A673 (cell line): ENCODE measurements around the gene RPS6KC1. TPM values are rescaled to one million over a fixed set of nuclear protein-coding genes. Genes with fewer than 3 reads are reported as not detected.
A peak's percentile ranks its signal among the peaks of the same experiment; 100 is the strongest.

Source experiments
- BruUV-seq: library from RNA; stranded (reverse); fragments of 400-500 nt; replicated peaks from 2 replicates; lab custom pipeline; 2021; lab: Mats Ljungman, UMichigan
- CTCF ChIA-PET: fragments of 300-600 bp; sonication (Branson Sonifier 250); formaldehyde crosslinking; loops from one replicate; lab custom pipeline; 2022; ENCODE audit warnings: antibody characterized with exemption; lab: Charles Lee
- POLR2A ChIA-PET: fragments of 300-600 bp; sonication (Branson Sonifier 250); formaldehyde crosslinking; loops from one replicate; lab custom pipeline; 2022; ENCODE audit warnings: antibody characterized with exemption; ENCODE audit not compliant: low non-redundant PET; lab: Charles Lee
- DNase-seq: peaks from one replicate; pipeline ENCODE4 v3.0.0-alpha.2; 2015; ENCODE audit warnings: low spot score
- H3K27ac ChIP-seq: fragments of 200-600 bp; sonication (generic); 2 replicates; pipeline ENCODE4 v1.5.1; 2016; ENCODE audit warnings: mixed run types, low read depth, mild to moderate bottlenecking, mixed read lengths, antibody characterized with exemption, low read length; ENCODE audit not compliant: poor library complexity, severe bottlenecking
- H3K27me3 ChIP-seq: fragments of 200-600 bp; sonication (generic); replicated peaks from 2 replicates; pipeline ENCODE4 v1.6.1; 2017; ENCODE audit warnings: mixed run types, low read depth, mild to moderate bottlenecking, mixed read lengths, antibody characterized with exemption, low read length; ENCODE audit not compliant: insufficient read depth, poor library complexity
- H3K36me3 ChIP-seq: fragments of 200-600 bp; sonication (generic); 2 replicates; pipeline ENCODE4 v1.6.1; 2016; ENCODE audit warnings: mixed run types, mild to moderate bottlenecking, mixed read lengths, antibody characterized with exemption, low read length; ENCODE audit not compliant: insufficient read depth, poor library complexity, severe bottlenecking
- H3K4me1 ChIP-seq: fragments of 200-600 bp; sonication (generic); 2 replicates; pipeline ENCODE4 v1.6.1; 2017; ENCODE audit warnings: mixed run types, mild to moderate bottlenecking, mixed read lengths, antibody characterized with exemption, low read length; ENCODE audit not compliant: insufficient read depth, poor library complexity, severe bottlenecking
- H3K4me3 ChIP-seq: fragments of 200-600 bp; sonication (generic); 2 replicates; pipeline ENCODE4 v1.5.1; 2016; ENCODE audit warnings: low read depth, mixed run types, mild to moderate bottlenecking, mixed read lengths, low read length; ENCODE audit not compliant: poor library complexity, severe bottlenecking
- H3K9me3 ChIP-seq: fragments of 200-600 bp; sonication (generic); 2 replicates; pipeline ENCODE4 v1.6.1; 2016; ENCODE audit warnings: mixed run types, low read depth, mild to moderate bottlenecking, mixed read lengths, antibody characterized with exemption, low read length; ENCODE audit not compliant: poor library complexity, severe bottlenecking
- CTCF ChIP-seq: fragments of 300-800, 200-600 bp; sonication (generic); conservative IDR thresholded peaks from 2 replicates; pipeline ENCODE4 v1.5.1; 2017; ENCODE audit warnings: low read depth, mild to moderate bottlenecking, antibody characterized with exemption, low read length, moderate library complexity, mixed read lengths
- EZH2 ChIP-seq: fragments of 200-600 bp; sonication (generic); IDR thresholded peaks from 2 replicates; pipeline ENCODE4 v1.6.1; 2017; ENCODE audit warnings: borderline replicate concordance, low read depth, mild to moderate bottlenecking, mixed read lengths, antibody characterized with exemption, low read length; ENCODE audit not compliant: poor library complexity, severe bottlenecking
- intact Hi-C: fragments of 100-400 bp; cut with micrococcal nuclease; formaldehyde crosslinking; loops from one replicate; pipeline ENCODE4 v1.10.0; 2022; ENCODE audit not compliant: unreplicated experiment
- total RNA-seq: library from RNA; stranded (reverse); gene quantifications from 2 replicates; pipeline ENCODE4 v1.2.3, GENCODE V29; 2021

Gene RPS6KC1
- total RNA-seq, 1 experiment from 2014 or later = 17.1 TPM

GRCh38 chr1:213131851-213132655 is 81.0 kb downstream of the RPS6KC1 start:
- DNase-seq = no peak
- no peak overlapping the region for H3K4me3 ChIP-seq
- no TSS peak for BruUV-seq
- ChIA-PET POLR2A (no interaction called here), CTCF (no interaction called here)
- H3K27ac ChIP-seq = no peak overlapping the region
- H3K27me3 ChIP-seq = no peaks in the 10 kb centered on the region
- H3K9me3 ChIP-seq = no peaks in the 10 kb centered on the region
- no peaks in the 10 kb centered on the region for H3K4me1 ChIP-seq
- intact Hi-C loops = no loop called here
- TF ChIP-seq CTCF (0 out of 2 replicates have a peak, but pooled peaks have one; percentile 16), EZH2 (no peak)
- no peaks in the 10 kb centered on the region for H3K36me3 ChIP-seq

GRCh38 chr1:213135572-213135971 is 84.5 kb downstream of the RPS6KC1 start:
- ChIA-PET CTCF (no interaction called here), POLR2A (interaction anchor here (0.7 kb wide), 1 partner anchor 996 kb away, joined by 3 read pairs; no protein-coding TSS in a partner anchor)
- H3K4me1 ChIP-seq = no peaks in the 10 kb centered on the region
- H3K27me3 ChIP-seq = no peaks in the 10 kb centered on the region
- no peaks in the 10 kb centered on the region for H3K9me3 ChIP-seq
- no peak overlapping the region for H3K27ac ChIP-seq
- no peak overlapping the region for H3K4me3 ChIP-seq
- TF ChIP-seq EZH2 (no peak), CTCF (no peak; the same call in 1 of the 2 replicates)
- BruUV-seq = no TSS peak
- no peak for DNase-seq
- intact Hi-C loops = no loop called here
- no peaks in the 10 kb centered on the region for H3K36me3 ChIP-seq

- TF ChIP-seq EZH2 = no peak
- TF ChIP-seq CTCF = no peak
- ChIA-PET POLR2A (interaction anchor here (0.7 kb wide), 1 partner anchor 995 kb away, joined by 3 read pairs; no protein-coding TSS in a partner anchor), CTCF (no interaction called here)
- no peak for DNase-seq
- Histone ChIP-seq H3K9me3 (no peaks in the 10 kb centered on the region), H3K36me3 (no peaks in the 10 kb centered on the region), H3K27ac (no peak overlapping the region), H3K27me3 (no peaks in the 10 kb centered on the region), H3K4me3 (no peak overlapping the region), H3K4me1 (no peaks in the 10 kb centered on the region)
- intact Hi-C loops = no loop called here
- BruUV-seq = no TSS peak
Observed at GRCh38 chr1:213136190-213136917, 85.3 kb downstream of the RPS6KC1 start.
